Activated T-helper 2 cell treated with anti-CD3 and anti-CD28 coated beads, Interferon-gamma antibody, Interleukin-2, Interleukin-4, amounts not matched to agents 10 μg/mL and 5 μg/mL and 100 μg/mL, durations not matched to agents 14 hours and 24 hours and 36 hours (primary cell): Measurements from ENCODE around the gene MYBPH. TPM values are rescaled to one million over a fixed set of nuclear protein-coding genes. Genes with fewer than 3 reads are reported as not detected.

ENCODE experiments used
- DNase-seq: peaks from one replicate; pipeline ENCODE4 v3.0.0; 2021; ENCODE audit warnings: low spot score
- H3K27ac Mint-ChIP-seq: one replicate; pipeline ENCODE4 v1.8.0; 2021; ENCODE audit warnings: mixed read lengths
- H3K27me3 Mint-ChIP-seq: one replicate; pipeline ENCODE4 v1.8.0; 2021; ENCODE audit warnings: low read depth, mixed read lengths
- H3K36me3 Mint-ChIP-seq: one replicate; pipeline ENCODE4 v1.8.0; 2021; ENCODE audit warnings: low read depth, mixed read lengths
- H3K4me1 Mint-ChIP-seq: one replicate; pipeline ENCODE4 v1.8.0; 2021; ENCODE audit warnings: low read depth, mixed read lengths
- H3K4me3 Mint-ChIP-seq: one replicate; pipeline ENCODE4 v1.8.0; 2021; ENCODE audit warnings: low read depth, mild to moderate bottlenecking, moderate library complexity, mixed read lengths
- H3K9me3 Mint-ChIP-seq: one replicate; pipeline ENCODE4 v1.8.0; 2021; ENCODE audit warnings: mixed read lengths
- intact Hi-C: fragments of 100-400 bp; cut with micrococcal nuclease; formaldehyde crosslinking; loops from one replicate; pipeline ENCODE4 v1.15.1; 2023
- total RNA-seq: library from RNA; stranded (reverse); gene quantifications from 2 replicates; pipeline ENCODE4 v1.2.3, GENCODE V29; 2022

Gene MYBPH, protein sequence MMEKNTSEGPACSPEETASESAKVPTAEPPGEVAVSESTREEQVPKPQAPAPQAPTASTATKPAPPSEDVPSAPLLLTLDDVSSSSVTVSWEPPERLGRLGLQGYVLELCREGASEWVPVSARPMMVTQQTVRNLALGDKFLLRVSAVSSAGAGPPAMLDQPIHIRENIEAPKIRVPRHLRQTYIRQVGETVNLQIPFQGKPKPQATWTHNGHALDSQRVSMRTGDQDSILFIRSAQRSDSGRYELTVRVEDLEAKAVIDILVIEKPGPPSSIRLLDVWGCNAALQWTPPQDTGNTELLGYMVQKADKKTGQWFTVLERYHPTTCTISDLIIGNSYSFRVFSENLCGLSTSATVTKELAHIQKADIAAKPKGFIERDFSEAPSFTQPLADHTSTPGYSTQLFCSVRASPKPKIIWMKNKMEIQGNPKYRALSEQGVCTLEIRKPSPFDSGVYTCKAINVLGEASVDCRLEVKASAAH
- not detected in 2 replicates for total RNA-seq

DNA sequence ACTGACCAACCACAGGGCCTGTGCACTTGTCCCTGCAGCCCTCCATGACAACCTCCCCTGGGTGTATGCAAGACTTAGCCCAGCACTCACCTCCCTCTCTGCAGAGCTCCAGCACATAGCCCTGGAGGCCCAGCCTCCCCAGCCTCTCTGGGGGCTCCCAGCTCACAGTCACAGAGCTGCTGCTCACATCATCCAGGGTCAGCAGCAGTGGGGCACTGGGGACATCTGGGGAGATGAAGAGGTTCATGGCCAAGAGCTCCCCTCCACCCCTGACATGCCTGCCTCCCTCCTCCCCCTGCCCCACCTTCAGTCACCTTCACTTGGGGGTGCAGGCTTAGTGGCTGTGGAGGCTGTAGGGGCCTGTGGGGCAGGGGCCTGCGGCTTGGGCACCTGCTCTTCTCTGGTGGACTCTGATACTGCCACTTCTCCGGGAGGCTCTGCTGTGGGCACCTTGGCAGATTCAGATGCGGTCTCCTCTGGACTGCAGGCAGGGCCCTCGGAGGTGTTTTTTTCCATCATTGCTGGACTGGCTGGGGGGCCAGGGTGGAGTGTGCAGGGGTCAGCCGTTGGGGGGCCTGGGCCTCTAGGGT lies at the start of gene MYBPH:
Gene MYBPH, minus strand, starts transcription at position 590 of the 590 bp plus-strand sequence. Its CDS starts 71 bp downstream, at position 519.
- H3K27ac Mint-ChIP-seq: no peak within 1 kb of the TSS
- intact Hi-C loops: no loop called here
- no peak within 1 kb of the TSS for H3K4me3 Mint-ChIP-seq
- no peak for DNase-seq
- H3K27me3 Mint-ChIP-seq: no peaks in the 10 kb centered on the region
- no peaks in the 10 kb centered on the region for H3K36me3 Mint-ChIP-seq
- H3K9me3 Mint-ChIP-seq: no peaks in the 10 kb centered on the region
- H3K4me1 Mint-ChIP-seq: no peaks in the 10 kb centered on the region

DNA sequence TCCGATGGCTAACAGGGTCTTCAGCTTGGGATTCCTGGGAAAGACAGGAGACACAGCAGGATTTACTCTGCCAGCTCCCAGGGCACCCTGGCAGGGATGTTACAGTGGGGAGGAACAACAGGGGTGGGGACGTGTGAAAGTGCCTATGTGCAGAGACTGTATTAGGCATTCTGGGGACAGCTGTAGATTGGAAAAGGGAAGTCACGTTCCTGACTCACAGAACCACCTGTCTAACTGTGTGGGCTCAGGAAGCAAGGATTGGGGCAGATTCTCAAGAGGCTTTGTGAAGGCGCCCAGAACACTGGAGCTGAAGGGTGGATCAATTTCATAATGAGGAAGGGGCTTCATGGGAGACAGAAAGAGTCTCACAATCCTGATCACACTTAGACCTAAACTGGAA lies 49.4 kb upstream of the MYBPH start:
- intact Hi-C loops: no loop called here
- Mint-ChIP-seq H3K9me3 (no peaks in the 10 kb centered on the region), H3K4me1 (no peaks in the 10 kb centered on the region), H3K4me3 (no peak overlapping the region), H3K36me3 (no peaks in the 10 kb centered on the region), H3K27ac (no peak overlapping the region), H3K27me3 (no peaks in the 10 kb centered on the region)
- no peak for DNase-seq

DNA sequence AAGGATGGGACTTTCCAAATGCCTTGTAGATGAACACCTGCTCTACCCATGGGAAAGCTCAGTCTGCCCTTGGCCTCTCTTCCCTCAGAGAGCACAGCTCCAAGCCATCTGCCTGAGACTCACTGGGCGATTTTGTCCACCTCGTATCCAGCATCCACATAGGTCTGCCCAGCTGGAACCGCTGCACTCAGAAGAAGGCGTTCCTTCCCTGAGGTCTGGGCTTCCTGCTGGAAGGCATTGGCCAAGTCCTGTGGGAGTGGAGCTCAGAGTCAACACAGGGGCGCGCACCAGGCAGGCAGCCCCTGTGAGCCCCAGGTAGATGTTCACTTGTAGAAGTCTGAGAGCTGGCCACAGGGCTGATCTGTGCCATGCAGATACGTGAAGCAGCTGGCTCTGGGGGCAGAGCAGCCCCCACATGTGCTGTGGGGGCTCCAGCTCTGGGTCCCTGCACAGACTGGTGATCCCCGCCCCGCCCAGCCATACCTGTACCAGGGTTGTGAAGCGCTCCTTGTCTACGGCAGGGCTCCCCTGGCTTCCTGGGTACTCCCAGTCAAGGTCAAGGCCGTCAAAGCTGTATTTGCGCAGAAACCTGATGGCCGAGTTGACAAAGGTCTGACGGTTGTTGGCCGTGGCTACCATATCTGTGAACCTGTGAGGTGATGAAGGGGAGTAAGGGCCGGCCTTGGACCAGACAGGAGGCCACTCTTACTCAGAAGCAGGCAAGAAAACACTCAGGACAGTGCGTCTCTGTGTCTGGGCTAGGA lies 47.6 kb upstream of the MYBPH start:
- intact Hi-C loops: no loop called here
- peaks cover 2% of the 10 kb centered on the region for H3K27me3 Mint-ChIP-seq

DNA sequence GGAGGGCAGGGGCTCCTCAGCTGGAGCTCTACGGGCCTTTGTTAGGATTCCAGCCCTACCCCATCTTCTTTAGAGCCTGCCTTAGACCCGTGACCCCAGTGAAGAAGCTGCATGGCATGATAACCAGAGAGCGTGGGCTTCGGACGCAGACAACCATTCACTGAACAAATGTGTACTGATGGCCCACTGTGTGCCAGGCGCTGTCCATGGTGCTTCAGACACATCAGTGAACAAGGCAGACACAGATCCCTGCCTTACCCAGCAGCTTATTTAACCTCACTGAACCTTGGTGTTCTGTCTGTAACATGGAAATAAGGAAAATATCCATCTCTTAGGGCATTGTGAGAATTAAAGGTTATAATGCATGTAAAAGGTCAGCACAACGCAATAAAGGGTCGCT lies 44.3 kb upstream of the MYBPH start:
- no peak overlapping the region for H3K27ac Mint-ChIP-seq

More for the DNA sequence above, 47.6 kb upstream of the MYBPH start:
- DNase-seq: no peak
- Mint-ChIP-seq H3K4me1 (no peaks in the 10 kb centered on the region), H3K36me3 (no peaks in the 10 kb centered on the region), H3K27ac (no peak overlapping the region), H3K9me3 (no peaks in the 10 kb centered on the region), H3K4me3 (no peak overlapping the region)

DNA sequence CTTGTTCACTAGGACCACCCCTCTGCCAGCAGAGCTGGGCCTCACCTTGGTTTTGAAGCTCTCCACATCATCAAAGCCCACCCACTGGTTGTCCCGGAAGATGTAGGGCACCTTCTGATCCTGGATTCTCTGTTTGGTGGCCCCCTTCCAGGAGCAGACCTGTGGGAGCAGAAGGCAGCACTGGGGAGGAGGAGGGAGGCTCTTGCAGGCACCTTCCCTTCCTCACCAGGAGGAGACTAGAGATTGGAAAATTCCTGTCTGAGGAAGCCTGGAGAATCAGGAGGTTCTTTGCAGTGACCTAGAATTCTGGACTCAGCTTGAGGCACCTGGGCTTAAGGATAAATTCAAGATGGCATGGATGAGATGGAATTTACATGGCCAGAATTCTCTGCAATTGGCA lies 43.5 kb upstream of the MYBPH start:
- no peak for DNase-seq
- intact Hi-C loops: no loop called here
- Mint-ChIP-seq H3K4me1 (no peaks in the 10 kb centered on the region), H3K27ac (no peak overlapping the region), H3K9me3 (no peaks in the 10 kb centered on the region), H3K27me3 (peaks cover 11% of the 10 kb centered on the region), H3K36me3 (no peaks in the 10 kb centered on the region), H3K4me3 (no peak overlapping the region)

More for the DNA sequence above, 44.3 kb upstream of the MYBPH start:
- intact Hi-C loops: no loop called here
- no peak overlapping the region for H3K4me3 Mint-ChIP-seq
- DNase-seq: no peak
- H3K9me3 Mint-ChIP-seq: no peaks in the 10 kb centered on the region
- peaks cover 9% of the 10 kb centered on the region for H3K27me3 Mint-ChIP-seq
- H3K36me3 Mint-ChIP-seq: no peaks in the 10 kb centered on the region
- H3K4me1 Mint-ChIP-seq: no peaks in the 10 kb centered on the region

DNA sequence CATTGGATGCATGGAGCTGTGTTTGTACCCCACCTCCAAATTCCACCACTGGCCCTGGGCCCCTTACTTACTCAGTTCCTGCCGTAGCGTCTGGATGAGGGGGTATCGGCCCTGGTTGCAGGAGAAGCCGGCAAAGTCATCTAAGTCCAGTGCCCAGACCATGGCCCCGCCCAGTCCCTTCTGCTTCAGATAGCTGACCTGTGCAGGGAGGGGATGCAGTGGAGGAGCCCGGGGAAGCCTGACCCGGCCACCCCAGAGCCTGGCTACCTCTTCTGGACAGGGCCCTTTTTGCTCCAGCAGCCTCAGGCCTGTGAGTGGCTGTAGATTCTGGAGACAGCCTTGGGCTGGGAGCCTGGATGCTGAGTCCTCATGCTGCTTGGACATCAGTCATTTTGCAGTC lies 42.0 kb upstream of the MYBPH start:
- no peak for DNase-seq
- H3K4me1 Mint-ChIP-seq: no peaks in the 10 kb centered on the region
- no peaks in the 10 kb centered on the region for H3K36me3 Mint-ChIP-seq
- H3K9me3 Mint-ChIP-seq: no peaks in the 10 kb centered on the region
- no peak overlapping the region for H3K27ac Mint-ChIP-seq
- intact Hi-C loops: no loop called here
- no peak overlapping the region for H3K4me3 Mint-ChIP-seq
- H3K27me3 Mint-ChIP-seq: peaks cover 11% of the 10 kb centered on the region

DNA sequence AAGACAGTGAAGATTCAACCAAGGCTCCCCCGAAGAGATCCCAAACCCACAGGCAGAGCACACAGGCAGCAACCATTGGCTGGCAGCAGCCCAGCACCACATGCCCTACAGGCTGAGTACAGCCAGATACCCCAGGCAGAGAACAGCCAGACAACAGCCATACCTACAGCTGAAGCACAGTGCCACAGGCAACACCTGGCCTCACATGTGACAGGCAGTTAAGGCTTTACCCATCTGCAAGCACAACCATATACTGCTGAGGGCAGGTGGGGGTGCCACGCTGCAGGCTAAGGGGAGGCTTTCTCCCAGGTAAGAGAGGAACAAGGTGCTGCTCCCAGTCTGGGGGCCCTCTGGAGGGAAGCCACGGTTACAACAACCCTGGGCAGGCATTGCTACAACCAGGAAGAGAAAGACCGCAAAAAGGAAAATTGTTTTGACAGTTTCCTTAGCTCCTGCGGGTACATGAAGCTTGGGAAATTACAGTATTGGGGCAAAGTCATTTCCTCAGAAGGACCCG lies 41.6 kb upstream of the MYBPH start:
- intact Hi-C loops: no loop called here
- no peak for DNase-seq
- Mint-ChIP-seq H3K4me3 (no peak overlapping the region), H3K36me3 (no peaks in the 10 kb centered on the region), H3K9me3 (no peaks in the 10 kb centered on the region), H3K4me1 (no peaks in the 10 kb centered on the region), H3K27ac (no peak overlapping the region), H3K27me3 (peaks cover 11% of the 10 kb centered on the region)

DNA sequence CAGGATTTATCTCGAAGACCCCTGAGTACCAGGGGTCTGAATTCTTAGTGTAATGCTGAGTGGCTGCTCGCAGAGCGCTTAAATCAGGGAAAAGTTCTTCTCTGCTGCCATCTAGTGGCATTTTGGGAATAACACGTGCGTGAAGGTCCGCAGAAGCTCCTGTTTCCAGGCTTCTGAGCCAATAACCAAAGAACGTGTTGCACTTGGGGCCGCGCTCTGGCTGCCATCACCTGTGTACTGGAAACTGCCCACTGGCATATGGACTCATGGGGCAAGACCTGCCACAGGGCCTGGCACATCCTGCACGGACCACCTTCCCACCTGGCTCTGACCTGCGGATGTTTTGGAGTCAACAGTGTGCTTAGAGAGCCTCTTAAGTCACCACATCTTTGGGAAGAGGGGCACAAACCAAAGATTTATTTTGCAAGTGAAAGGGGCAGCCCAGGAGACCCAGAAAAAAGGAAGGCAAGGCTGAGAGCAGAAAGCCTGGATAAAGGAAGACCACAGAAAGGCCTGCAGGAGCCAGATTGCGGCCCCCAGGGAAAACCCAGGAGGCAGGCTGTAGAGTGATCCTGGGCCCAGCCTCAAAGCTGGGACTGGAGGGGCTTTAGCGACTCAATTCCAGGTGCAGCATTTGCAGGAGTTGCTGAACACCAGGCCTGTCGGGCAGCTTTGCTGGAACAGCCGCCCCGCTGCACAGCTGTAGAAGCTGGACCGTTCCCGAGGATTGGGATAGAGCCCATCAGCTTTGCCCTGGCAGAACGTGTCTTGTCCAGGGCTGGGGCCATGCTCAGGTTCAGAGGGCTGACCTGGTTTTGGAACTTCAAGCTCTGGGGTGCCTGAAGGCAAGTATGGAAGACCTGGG lies 40.9 kb upstream of the MYBPH start:
- Mint-ChIP-seq H3K4me1 (no peaks in the 10 kb centered on the region), H3K27me3 (peaks cover 14% of the 10 kb centered on the region)

DNA sequence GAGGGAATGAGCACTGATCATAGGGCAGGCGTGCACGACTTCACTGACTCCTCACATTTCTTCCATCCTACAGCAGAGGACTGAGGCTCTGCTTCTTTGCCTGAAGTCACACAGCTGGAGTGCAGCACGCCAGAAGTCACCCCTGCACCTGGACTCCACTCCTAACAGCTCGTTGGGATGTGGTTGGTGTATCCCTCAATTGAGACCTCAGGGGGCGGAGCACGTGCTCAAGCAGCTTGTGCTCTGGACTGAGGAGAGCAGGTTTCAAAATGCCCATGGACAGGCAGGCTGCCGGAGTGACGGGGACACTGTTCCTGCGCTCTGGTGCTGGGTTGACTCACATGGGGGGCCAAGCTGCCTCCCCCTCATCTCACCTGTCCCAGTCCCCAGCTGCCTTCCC lies 39.9 kb upstream of the MYBPH start:
- Mint-ChIP-seq H3K9me3 (no peaks in the 10 kb centered on the region), H3K27ac (no peak overlapping the region), H3K36me3 (no peaks in the 10 kb centered on the region), H3K27me3 (peaks cover 14% of the 10 kb centered on the region), H3K4me1 (no peaks in the 10 kb centered on the region), H3K4me3 (no peak overlapping the region)
- DNase-seq: no peak
- intact Hi-C loops: no loop called here

More for the DNA sequence above, 40.9 kb upstream of the MYBPH start:
- no peak overlapping the region for H3K27ac Mint-ChIP-seq
- intact Hi-C loops: loop anchor here (1.0 kb wide), 1 partner anchor 177 kb away; no protein-coding TSS in a partner anchor
- H3K36me3 Mint-ChIP-seq: no peaks in the 10 kb centered on the region
- H3K4me3 Mint-ChIP-seq: no peak overlapping the region
- peak; percentile 41 for DNase-seq
- H3K9me3 Mint-ChIP-seq: no peaks in the 10 kb centered on the region

DNA sequence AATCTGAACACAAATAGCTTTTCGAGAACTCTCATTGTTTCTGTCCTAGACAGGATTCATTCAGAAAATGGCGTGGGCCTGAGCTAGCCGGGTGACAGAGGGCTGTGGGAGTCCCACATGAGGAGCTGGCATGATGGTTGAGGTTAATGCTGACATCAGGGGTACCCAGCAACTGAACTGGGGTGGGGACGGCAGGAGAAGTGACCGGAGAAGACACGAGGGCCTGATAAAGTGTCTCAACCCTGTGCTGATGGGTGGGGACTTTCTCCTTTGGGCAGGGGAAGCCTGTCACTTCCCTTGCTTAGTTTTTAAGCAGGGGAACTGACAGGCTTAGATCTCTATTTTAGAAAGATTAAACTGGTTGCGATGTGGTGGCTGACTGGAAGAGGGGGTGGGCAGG lies 39.2 kb upstream of the MYBPH start:
- DNase-seq: no peak

DNA sequence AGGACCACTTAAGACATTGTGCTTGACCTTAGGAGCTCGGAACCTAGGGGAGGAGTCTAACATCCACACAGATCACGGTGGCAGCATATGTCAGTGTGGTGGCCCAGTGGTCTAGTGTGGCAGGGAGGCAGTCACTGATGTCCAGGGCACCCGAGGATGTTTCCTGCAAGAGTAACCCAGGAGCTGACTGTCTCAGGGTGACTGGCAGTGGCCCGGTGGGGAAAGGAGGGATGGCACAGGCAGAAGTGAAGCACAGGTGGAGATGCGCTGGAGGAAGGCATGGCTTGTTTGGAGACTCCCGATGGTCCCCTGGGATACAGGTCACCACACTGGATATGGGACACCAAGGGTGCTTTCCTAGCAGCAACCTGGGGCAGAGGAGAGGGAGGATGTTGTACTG lies 37.5 kb upstream of the MYBPH start:
- no peak for DNase-seq

More for the DNA sequence above, 39.2 kb upstream of the MYBPH start:
- Mint-ChIP-seq H3K4me3 (no peak overlapping the region), H3K4me1 (no peaks in the 10 kb centered on the region), H3K27ac (no peak overlapping the region), H3K27me3 (peaks cover 15% of the 10 kb centered on the region), H3K36me3 (no peaks in the 10 kb centered on the region), H3K9me3 (no peaks in the 10 kb centered on the region)
- intact Hi-C loops: no loop called here

DNA sequence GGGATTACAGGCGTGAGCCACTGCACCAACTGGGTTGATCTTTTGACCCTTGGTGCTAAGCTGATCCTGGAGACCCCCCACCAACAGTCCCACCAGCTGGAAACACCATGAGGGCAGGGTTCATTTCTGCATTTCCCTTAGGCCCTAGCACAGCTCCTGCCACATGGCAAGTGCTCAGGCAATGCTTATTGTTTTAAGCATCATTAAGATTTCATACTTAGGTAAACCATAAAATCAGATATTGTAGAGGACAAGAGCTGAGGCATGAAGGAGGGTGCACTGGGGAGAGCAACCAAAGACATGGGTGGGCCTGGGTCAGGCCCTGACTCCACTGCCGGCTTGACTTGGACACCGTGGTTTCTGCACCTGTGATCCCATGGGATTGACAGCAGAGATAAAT lies 36.2 kb upstream of the MYBPH start:
- no peaks in the 10 kb centered on the region for H3K36me3 Mint-ChIP-seq
- no peaks in the 10 kb centered on the region for H3K9me3 Mint-ChIP-seq
- peaks cover 21% of the 10 kb centered on the region for H3K27me3 Mint-ChIP-seq
- H3K4me1 Mint-ChIP-seq: no peaks in the 10 kb centered on the region
- H3K27ac Mint-ChIP-seq: no peak overlapping the region
- no peak overlapping the region for H3K4me3 Mint-ChIP-seq
- DNase-seq: no peak
- intact Hi-C loops: no loop called here

More for the DNA sequence above, 37.5 kb upstream of the MYBPH start:
- Mint-ChIP-seq H3K9me3 (no peaks in the 10 kb centered on the region), H3K4me1 (no peaks in the 10 kb centered on the region), H3K4me3 (no peak overlapping the region), H3K27me3 (peaks cover 18% of the 10 kb centered on the region), H3K36me3 (no peaks in the 10 kb centered on the region), H3K27ac (no peak overlapping the region)
- intact Hi-C loops: no loop called here
